Activated CD4-positive, alpha-beta memory T cell treated with anti-CD3 and anti-CD28 coated beads for 36 hours (primary cell): ENCODE data around the gene ZIC2. TPM values are rescaled to one million over a fixed set of nuclear protein-coding genes. Genes with fewer than 3 reads are reported as not detected.
"Not testable (repeated sequence)": the region's sequence is repeated elsewhere in the genome, so short reads cannot be mapped to it uniquely, and the experiment has no call there.

Experiments
- CTCF ChIA-PET: fragments of 350-600 bp; sonication (Branson Sonifier 250); formaldehyde crosslinking; loops from one replicate; lab custom pipeline; 2021; ENCODE audit warnings: antibody characterized with exemption, inconsistent platforms; lab: Charles Lee
- POLR2A ChIA-PET: fragments of 350-600 bp; sonication (Branson Sonifier 250); formaldehyde crosslinking; loops from one replicate; lab custom pipeline; 2021; ENCODE audit warnings: antibody characterized with exemption; lab: Charles Lee
- DNase-seq: peaks from one replicate; pipeline ENCODE4 v3.0.0-alpha.2; 2020
- H3K27ac Mint-ChIP-seq: one replicate; pipeline ENCODE4 v1.8.0; 2021; ENCODE audit warnings: mixed read lengths
- H3K27me3 Mint-ChIP-seq: one replicate; pipeline ENCODE4 v1.8.0; 2021; ENCODE audit warnings: mixed read lengths
- H3K36me3 Mint-ChIP-seq: one replicate; pipeline ENCODE4 v1.8.0; 2021; ENCODE audit warnings: mixed read lengths
- H3K4me1 Mint-ChIP-seq: one replicate; pipeline ENCODE4 v1.8.0; 2021; ENCODE audit warnings: low read depth, mixed read lengths
- H3K4me3 Mint-ChIP-seq: one replicate; pipeline ENCODE4 v1.8.0; 2021; ENCODE audit warnings: mild to moderate bottlenecking, mixed read lengths
- H3K9me3 Mint-ChIP-seq: one replicate; pipeline ENCODE4 v1.8.0; 2021; ENCODE audit warnings: mixed read lengths
- intact Hi-C: fragments of 100-400 bp; cut with micrococcal nuclease; formaldehyde crosslinking; loops from one replicate; pipeline ENCODE4 v1.15.1; 2023
- total RNA-seq, 2 experiments: library from RNA; stranded (reverse); gene quantifications; one replicate each; pipeline ENCODE4 v1.2.3, GENCODE V29; 2021

ZIC2 gene
- total RNA-seq, 2 experiments from 2014 or later = not detected

- CTCF ChIA-PET = no interaction called here
- H3K4me1 Mint-ChIP-seq = no peaks in the 10 kb centered on the region
- POLR2A ChIA-PET = no interaction called here
- H3K36me3 Mint-ChIP-seq = no peaks in the 10 kb centered on the region
- H3K4me3 Mint-ChIP-seq = no peak overlapping the region
- H3K27ac Mint-ChIP-seq = no peak overlapping the region
- no peaks in the 10 kb centered on the region for H3K9me3 Mint-ChIP-seq
- intact Hi-C loops = no loop called here
- no peak for DNase-seq
- peaks cover 49% of the 10 kb centered on the region for H3K27me3 Mint-ChIP-seq
Measured at GRCh38 chr13:99949679-99950413, 31.7 kb upstream of the ZIC2 start.

- H3K4me1 Mint-ChIP-seq, DNase-seq, H3K9me3 Mint-ChIP-seq, intact Hi-C loops, H3K36me3 Mint-ChIP-seq, H3K4me3 Mint-ChIP-seq, H3K27ac Mint-ChIP-seq, POLR2A ChIA-PET: not testable (repeated sequence)
- peaks cover 62% of the 10 kb centered on the region for H3K27me3 Mint-ChIP-seq
- CTCF ChIA-PET = interaction anchor here (0.6 kb wide), 1 partner anchor 34 kb away, joined by 3 read pairs; no protein-coding TSS in a partner anchor
Measured at GRCh38 chr13:99951666-99952065, 29.9 kb upstream of the ZIC2 start.

- DNase-seq = no peak
- H3K27me3 Mint-ChIP-seq = peaks cover 67% of the 10 kb centered on the region
- no peak overlapping the region for H3K4me3 Mint-ChIP-seq
- no peak overlapping the region for H3K27ac Mint-ChIP-seq
- H3K36me3 Mint-ChIP-seq = no peaks in the 10 kb centered on the region
- no peaks in the 10 kb centered on the region for H3K9me3 Mint-ChIP-seq
- peaks cover 16% of the 10 kb centered on the region for H3K4me1 Mint-ChIP-seq
- ChIA-PET CTCF (no interaction called here), POLR2A (no interaction called here)
- intact Hi-C loops = no loop called here
Measured at GRCh38 chr13:99953138-99953755, 28.3 kb upstream of the ZIC2 start.

- DNase-seq = no peak
- H3K36me3 Mint-ChIP-seq = no peaks in the 10 kb centered on the region
- H3K4me1 Mint-ChIP-seq = peaks cover 27% of the 10 kb centered on the region
- ChIA-PET CTCF (interaction anchor here (0.8 to 1.4 kb wide), 3 partner anchors 39 to 298 kb away, joined by 3 to 4 read pairs (median 3); no protein-coding TSS in a partner anchor), POLR2A (no interaction called here)
- intact Hi-C loops = no loop called here
- H3K27me3 Mint-ChIP-seq = peaks cover 77% of the 10 kb centered on the region
- H3K27ac Mint-ChIP-seq = no peak overlapping the region
- H3K9me3 Mint-ChIP-seq = no peaks in the 10 kb centered on the region
- H3K4me3 Mint-ChIP-seq = no peak overlapping the region
Measured at GRCh38 chr13:99955107-99955746, 26.4 kb upstream of the ZIC2 start.

GRCh38 chr13:99955747-99956472, 25.7 kb upstream of the ZIC2 start:
- intact Hi-C loops = no loop called here
- peaks cover 78% of the 10 kb centered on the region for H3K27me3 Mint-ChIP-seq
- peaks cover 29% of the 10 kb centered on the region for H3K4me1 Mint-ChIP-seq
- no peak for DNase-seq
- H3K27ac Mint-ChIP-seq = no peak overlapping the region
- H3K9me3 Mint-ChIP-seq = no peaks in the 10 kb centered on the region
- CTCF ChIA-PET = interaction anchor here (0.8 to 1.4 kb wide), 3 partner anchors 40 to 299 kb away, joined by 3 to 4 read pairs (median 3); no protein-coding TSS in a partner anchor
- POLR2A ChIA-PET = no interaction called here
- H3K36me3 Mint-ChIP-seq = no peaks in the 10 kb centered on the region
- H3K4me3 Mint-ChIP-seq = peak overlapping the region; percentile 46

GRCh38 chr13:99956473-99957349, 24.9 kb upstream of the ZIC2 start:
- DNase-seq = no peak
- intact Hi-C loops = no loop called here
- ChIA-PET POLR2A (no interaction called here), CTCF (interaction anchor here (1.1 to 1.4 kb wide), 2 partner anchors 41 to 300 kb away, joined by 4 read pairs; no protein-coding TSS in a partner anchor)
- H3K36me3 Mint-ChIP-seq = no peaks in the 10 kb centered on the region
- no peaks in the 10 kb centered on the region for H3K9me3 Mint-ChIP-seq
- no peak overlapping the region for H3K27ac Mint-ChIP-seq
- peaks cover 82% of the 10 kb centered on the region for H3K27me3 Mint-ChIP-seq
- H3K4me1 Mint-ChIP-seq = peaks cover 29% of the 10 kb centered on the region
- H3K4me3 Mint-ChIP-seq = peak overlapping the region; percentile 46

GRCh38 chr13:99958406-99959126, 23.0 kb upstream of the ZIC2 start:
- peak overlapping the region; percentile 38 for H3K27ac Mint-ChIP-seq
- no peak for DNase-seq
- H3K36me3 Mint-ChIP-seq = no peaks in the 10 kb centered on the region
- peaks cover 29% of the 10 kb centered on the region for H3K4me1 Mint-ChIP-seq
- H3K27me3 Mint-ChIP-seq = peaks cover 78% of the 10 kb centered on the region
- no peaks in the 10 kb centered on the region for H3K9me3 Mint-ChIP-seq
- POLR2A ChIA-PET = no interaction called here
- H3K4me3 Mint-ChIP-seq = no peak overlapping the region
- intact Hi-C loops = loop anchor here (1.0 kb wide), 1 partner anchor 12 kb away; no protein-coding TSS in a partner anchor
- CTCF ChIA-PET = interaction anchor here (0.6 kb wide), 1 partner anchor 43 kb away, joined by 3 read pairs; no protein-coding TSS in a partner anchor

GRCh38 chr13:99959127-99959539, 22.5 kb upstream of the ZIC2 start:
- intact Hi-C loops = no loop called here
- ChIA-PET POLR2A (no interaction called here), CTCF (no interaction called here)
- H3K27me3 Mint-ChIP-seq = peaks cover 77% of the 10 kb centered on the region
- DNase-seq = no peak
- H3K36me3 Mint-ChIP-seq = no peaks in the 10 kb centered on the region
- H3K4me1 Mint-ChIP-seq = peaks cover 29% of the 10 kb centered on the region
- H3K4me3 Mint-ChIP-seq = no peak overlapping the region
- H3K27ac Mint-ChIP-seq = no peak overlapping the region
- no peaks in the 10 kb centered on the region for H3K9me3 Mint-ChIP-seq

- H3K27me3 Mint-ChIP-seq = peaks cover 73% of the 10 kb centered on the region
- no peaks in the 10 kb centered on the region for H3K36me3 Mint-ChIP-seq
- CTCF ChIA-PET = no interaction called here
- intact Hi-C loops = loop anchor here (2.0 to 5.0 kb wide), 2 partner anchors 23 to 302 kb away; no protein-coding TSS in a partner anchor
- H3K4me1 Mint-ChIP-seq = peaks cover 29% of the 10 kb centered on the region
- H3K4me3 Mint-ChIP-seq = peak overlapping the region; percentile 12
- no peaks in the 10 kb centered on the region for H3K9me3 Mint-ChIP-seq
- POLR2A ChIA-PET = no interaction called here
- DNase-seq = no peak
- no peak overlapping the region for H3K27ac Mint-ChIP-seq
Measured at GRCh38 chr13:99959540-99960230, 21.9 kb upstream of the ZIC2 start.

GRCh38 chr13:99960663-99961311, 20.8 kb upstream of the ZIC2 start:
- intact Hi-C loops = loop anchor here (2.0 to 5.0 kb wide), 2 partner anchors 22 to 303 kb away; no protein-coding TSS in a partner anchor
- DNase-seq = no peak
- Mint-ChIP-seq H3K4me3 (no peak overlapping the region), H3K36me3 (no peaks in the 10 kb centered on the region), H3K27ac (no peak overlapping the region), H3K4me1 (peaks cover 28% of the 10 kb centered on the region), H3K9me3 (no peaks in the 10 kb centered on the region), H3K27me3 (peaks cover 69% of the 10 kb centered on the region)
- POLR2A ChIA-PET = interaction anchor here (0.6 kb wide), 1 partner anchor 9 kb away, joined by 4 read pairs; no protein-coding TSS in a partner anchor
- CTCF ChIA-PET = no interaction called here
